Small intestine (tissue), 7 donors: ENCODE results near the gene TRPC3. TPM values are rescaled to one million over a fixed set of nuclear protein-coding genes. Genes with fewer than 3 reads are reported as not detected.
"Not testable (repeated sequence)": the region's sequence is repeated elsewhere in the genome, so short reads cannot be mapped to it uniquely, and the experiment has no call there.

Experiments used
- DNase-seq, 2 donors: peaks; one replicate each; pipeline versions ENCODE4 v3.0.0 to v3.0.0-alpha.2; 2013
- FAIRE-seq: peaks from 2 replicates; lab custom pipeline; 2012; peaks lifted over from hg19 to GRCh38; lab: Jason Lieb, UNC
- H3K27ac ChIP-seq, 3 donors: one replicate each; pipeline ENCODE4 v1.5.1; 2013; ENCODE audit warnings: low read length in 2 of 3, mild to moderate bottlenecking in 2 of 3, control low read depth in 1 of 3, inconsistent platforms in 1 of 3, low read depth in 1 of 3, moderate library complexity in 1 of 3
- H3K27me3 ChIP-seq, 3 donors: one replicate each; pipeline ENCODE4 v1.6.1; 2013; ENCODE audit warnings: low read length in 3 of 3, inconsistent platforms in 1 of 3; ENCODE audit not compliant: control insufficient read depth in 3 of 3, insufficient read depth in 3 of 3
- H3K36me3 ChIP-seq, 3 donors: one replicate each; pipeline ENCODE4 v1.6.1; 2013; ENCODE audit warnings: low read length in 3 of 3, inconsistent platforms in 1 of 3, low read depth in 1 of 3, mild to moderate bottlenecking in 1 of 3, moderate library complexity in 1 of 3; ENCODE audit not compliant: control insufficient read depth in 3 of 3, insufficient read depth in 2 of 3
- H3K4me1 ChIP-seq, 3 donors: one replicate each; pipeline ENCODE4 v1.6.1; 2013; ENCODE audit warnings: low read length in 2 of 3, inconsistent platforms in 1 of 3, low read depth in 1 of 3, mild to moderate bottlenecking in 1 of 3, moderate library complexity in 1 of 3; ENCODE audit not compliant: control insufficient read depth in 3 of 3, insufficient read depth in 2 of 3
- H3K4me3 ChIP-seq, 3 donors: one replicate each; pipeline ENCODE4 v1.5.1; 2013; ENCODE audit warnings: low read length in 3 of 3, control low read depth in 1 of 3, inconsistent platforms in 1 of 3, low read depth in 1 of 3, mild to moderate bottlenecking in 1 of 3, moderate library complexity in 1 of 3
- H3K9me3 ChIP-seq, 2 donors: one replicate each; pipeline ENCODE4 v1.6.1; 2013; ENCODE audit warnings: low read depth in 1 of 2, low read length in 1 of 2; ENCODE audit not compliant: control insufficient read depth in 2 of 2, insufficient read depth in 1 of 2
- WGBS, 3 donors: extraction: QIAGEN DNeasy Blood & Tissue Kit; methylation state at CpG; one replicate each; pipeline ENCODE4 v1.1.7; 2013; 5-methylcytosine and 5-hydroxymethylcytosine counted together
- polyA plus RNA-seq, 4 donors: library from polyadenylated mRNA; stranded (reverse) in 3 of 4; unstranded in 1 of 4; fragments of 200-250 nt in 3 of 4; fragments of 120-200 nt in 1 of 4; gene quantifications; one replicate each; pipeline versions ENCODE4 v1.2.1 to v1.2.3, GENCODE V29; 2013
- donor health status: healthy with polysubstance abuse.
- donor health status: control.
- donor health status: control.
- donor health status: Bipolar disorder and iron deficiency.
- donor health status: healthy.

Gene TRPC3
- polyA plus RNA-seq, 4 donors, result 0.09 to 0.72 (median 0.22) TPM; not detected in 1

- Histone ChIP-seq H3K9me3 (no peaks in the 10 kb centered on the region), H3K36me3 (no peaks in the 10 kb centered on the region), H3K4me1 (no peaks in the 10 kb centered on the region), H3K27ac (no peak overlapping the region), H3K4me3 (no peak overlapping the region), H3K27me3 (no peaks in the 10 kb centered on the region)
- no peak for FAIRE-seq
- 4 to 34% (median 19%) methylated on average over 3 of the region's 3 CpGs for WGBS, 3 donors
- DNase-seq, result no peak
Observed at GRCh38 chr4:121939690-121940089, 12.2 kb downstream of the TRPC3 start.

- WGBS, 3 donors, result 61 to 70% (median 66%) methylated on average over 5 of the region's 5 CpGs
- DNase-seq (no peak), FAIRE-seq (no peak)
- no peaks in the 10 kb centered on the region for H3K9me3 ChIP-seq
- H3K36me3 ChIP-seq, result no peaks in the 10 kb centered on the region
- H3K27ac ChIP-seq, result no peak overlapping the region
- H3K4me3 ChIP-seq, result no peak overlapping the region
- peaks cover 0 to 2% (median 0%) of the 10 kb centered on the region in 3 donors for H3K27me3 ChIP-seq
- no peaks in the 10 kb centered on the region for H3K4me1 ChIP-seq
Observed at GRCh38 chr4:121938282-121939092, 13.4 kb downstream of the TRPC3 start.

GRCh38 chr4:121936101-121936500 lies 15.8 kb downstream of the TRPC3 start:
- Histone ChIP-seq H3K4me3 (no peak overlapping the region), H3K9me3 (no peaks in the 10 kb centered on the region), H3K27ac (no peak overlapping the region), H3K4me1 (no peaks in the 10 kb centered on the region), H3K36me3 (no peaks in the 10 kb centered on the region), H3K27me3 (peaks cover 0 to 19% (median 3%) of the 10 kb centered on the region in 3 donors)
- DNase-seq (no peak), FAIRE-seq (no peak)
- WGBS, 3 donors, result 59 to 75% (median 73%) methylated on average over 4 of the region's 4 CpGs

- no peaks in the 10 kb centered on the region for H3K36me3 ChIP-seq
- H3K9me3 ChIP-seq, result no peaks in the 10 kb centered on the region
- H3K4me1 ChIP-seq, result no peaks in the 10 kb centered on the region
- H3K4me3 ChIP-seq, result no peak overlapping the region
- FAIRE-seq, result no peak
- H3K27ac ChIP-seq, result no peak overlapping the region
- WGBS, 3 donors, result 55 to 76% (median 57%) methylated on average over 1 of the region's 1 CpG
- DNase-seq, result no peak
- H3K27me3 ChIP-seq, result peaks cover 0 to 19% (median 3%) of the 10 kb centered on the region in 3 donors
Observed at GRCh38 chr4:121934635-121935034, 17.2 kb downstream of the TRPC3 start.

GRCh38 chr4:121932212-121932974 lies 19.5 kb downstream of the TRPC3 start:
- no peaks in the 10 kb centered on the region for H3K9me3 ChIP-seq
- peaks cover 0 to 19% (median 3%) of the 10 kb centered on the region in 3 donors for H3K27me3 ChIP-seq
- no peak for FAIRE-seq
- no peak overlapping the region for H3K27ac ChIP-seq
- H3K4me3 ChIP-seq, result no peak overlapping the region
- DNase-seq, result no peak
- H3K4me1 ChIP-seq, result no peaks in the 10 kb centered on the region
- 75 to 82% (median 78%) methylated on average over 59 of the region's 59 CpGs for WGBS, 3 donors
- H3K36me3 ChIP-seq, result no peaks in the 10 kb centered on the region

- FAIRE-seq (no peak), DNase-seq (no peak)
- Histone ChIP-seq H3K4me1 (no peaks in the 10 kb centered on the region), H3K27me3 (peaks cover 0 to 19% (median 3%) of the 10 kb centered on the region in 3 donors), H3K36me3 (no peaks in the 10 kb centered on the region), H3K9me3 (no peaks in the 10 kb centered on the region), H3K27ac (no peak overlapping the region), H3K4me3 (no peak overlapping the region)
- 28 to 63% (median 48%) methylated on average over 2 of the region's 2 CpGs for WGBS, 3 donors
Observed at GRCh38 chr4:121930304-121930703, 21.6 kb downstream of the TRPC3 start.

GRCh38 chr4:121927948-121928347 lies 23.9 kb downstream of the TRPC3 start:
- no peak for FAIRE-seq
- peaks cover 0 to 11% (median 3%) of the 10 kb centered on the region in 3 donors for H3K27me3 ChIP-seq
- 50 to 77% (median 56%) methylated on average over 1 of the region's 1 CpG for WGBS, 3 donors

GRCh38 chr4:121926490-121926889 lies 25.4 kb downstream of the TRPC3 start:
- not testable (repeated sequence) for FAIRE-seq, H3K27me3 ChIP-seq, H3K4me1 ChIP-seq, H3K27ac ChIP-seq, H3K36me3 ChIP-seq, DNase-seq, H3K9me3 ChIP-seq, H3K4me3 ChIP-seq
- WGBS, 3 donors, result 74 to 91% (median 83%) methylated on average over 5 of the region's 5 CpGs

More at GRCh38 chr4:121927948-121928347, 23.9 kb downstream of the TRPC3 start:
- Histone ChIP-seq H3K9me3 (no peaks in the 10 kb centered on the region), H3K36me3 (no peaks in the 10 kb centered on the region), H3K27ac (no peak overlapping the region), H3K4me3 (no peak overlapping the region), H3K4me1 (no peaks in the 10 kb centered on the region)
- no peak for DNase-seq
